NK-92 treated with Interleukin-12 subunit alpha and Interleukin-12 subunit beta, amount 100 ng/mL, for 24 hours (cell line): ENCODE data around the gene CMTM7.
"Not testable (repeated sequence)": the region's sequence is repeated elsewhere in the genome, so short reads cannot be mapped to it uniquely, and the experiment has no call there.

Experiments used
- DNase-seq: peaks from one replicate; lab custom pipeline; 2025; lab: John Stamatoyannopoulos, UW

CMTM7 gene

DNA sequence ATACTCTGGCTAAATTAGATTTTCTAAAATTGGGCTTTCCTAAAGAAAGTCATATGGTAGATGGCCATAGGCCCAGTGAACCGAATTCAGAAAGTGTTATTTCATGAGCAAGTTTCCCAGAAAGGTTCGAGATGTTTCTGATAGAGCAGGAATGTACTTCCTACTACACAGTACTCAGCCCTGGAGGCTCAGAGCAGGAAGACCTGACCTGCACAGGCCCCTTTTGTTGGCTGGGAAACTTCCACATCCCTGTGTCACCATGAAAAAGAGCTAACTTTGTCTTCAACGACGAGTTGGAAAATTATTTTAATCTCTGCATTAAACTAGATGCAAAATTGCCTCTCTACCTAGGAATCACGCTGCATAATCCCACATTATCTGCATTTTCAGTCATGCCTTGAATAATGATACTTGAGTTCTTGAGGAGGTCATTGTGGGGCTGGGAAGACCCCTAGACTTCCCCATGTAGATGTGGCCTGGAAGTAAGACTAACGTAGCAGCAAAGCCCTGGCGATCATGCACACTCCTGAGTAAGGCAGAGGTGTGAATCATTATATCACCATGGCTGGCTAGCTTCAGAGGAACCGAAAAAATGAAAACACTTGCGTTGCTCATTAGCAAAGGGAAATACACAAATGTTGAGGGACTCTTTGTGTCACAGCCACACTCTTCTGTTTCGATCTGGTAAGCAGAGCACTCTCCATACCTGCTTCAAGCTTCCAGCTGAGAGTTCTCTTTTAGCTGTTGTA lies 47.1 kb downstream of the CMTM7 start:
- DNase-seq, result no peak

DNA sequence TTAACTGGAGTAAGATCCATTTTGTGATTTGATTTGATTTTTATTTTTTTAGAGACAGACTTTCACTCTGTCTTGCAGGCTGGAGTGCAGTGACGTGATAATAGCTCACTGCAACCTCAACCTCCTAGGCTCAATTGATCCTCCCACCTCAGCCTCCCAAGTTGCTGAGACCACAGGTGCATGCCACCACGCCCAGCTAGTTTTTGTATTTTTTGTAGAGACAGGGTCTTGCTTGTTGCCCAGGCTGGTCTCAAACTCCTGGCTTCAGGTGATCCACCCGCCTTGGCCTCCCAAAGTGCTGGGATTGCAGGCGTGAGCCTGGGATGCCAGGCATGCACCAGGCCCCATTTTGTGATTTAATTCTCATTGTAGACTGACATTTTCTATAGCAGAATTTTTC lies 47.8 kb downstream of the CMTM7 start:
- DNase-seq, result not testable (repeated sequence)

DNA sequence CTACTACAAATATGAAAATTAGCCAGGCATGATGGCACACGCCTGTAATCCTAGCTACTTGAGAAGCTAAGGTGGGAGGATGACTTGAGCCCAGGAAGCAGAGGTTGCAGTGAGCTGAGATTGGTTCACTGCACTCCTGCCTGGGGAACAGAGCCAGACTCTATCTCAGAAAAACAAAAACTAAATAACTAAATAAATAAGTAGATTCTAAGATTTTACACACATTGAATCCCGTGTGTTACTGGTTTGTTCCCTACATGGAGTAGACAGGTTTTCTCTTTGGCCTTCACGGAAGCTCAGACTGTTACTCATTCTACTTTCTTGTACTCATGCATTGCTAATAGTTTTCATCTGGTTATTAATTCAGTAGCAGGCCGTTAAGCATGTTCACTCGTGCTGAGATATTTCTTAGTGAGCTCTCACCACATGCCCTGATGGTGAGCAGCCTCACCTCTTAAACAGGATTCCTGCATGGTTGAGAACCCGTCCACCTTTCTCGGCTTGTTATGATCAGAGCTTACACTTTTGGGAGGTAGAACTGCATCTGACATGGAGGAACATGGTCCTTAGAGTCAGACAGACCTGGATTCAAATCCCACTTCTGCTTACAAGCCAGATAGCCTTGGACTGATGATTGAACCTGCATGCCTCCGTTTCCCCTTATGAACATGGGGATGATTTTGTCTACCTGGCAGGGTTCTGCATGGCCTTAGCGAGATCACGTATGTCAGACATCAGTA lies 49.1 kb downstream of the CMTM7 start:
- DNase-seq, result no peak

DNA sequence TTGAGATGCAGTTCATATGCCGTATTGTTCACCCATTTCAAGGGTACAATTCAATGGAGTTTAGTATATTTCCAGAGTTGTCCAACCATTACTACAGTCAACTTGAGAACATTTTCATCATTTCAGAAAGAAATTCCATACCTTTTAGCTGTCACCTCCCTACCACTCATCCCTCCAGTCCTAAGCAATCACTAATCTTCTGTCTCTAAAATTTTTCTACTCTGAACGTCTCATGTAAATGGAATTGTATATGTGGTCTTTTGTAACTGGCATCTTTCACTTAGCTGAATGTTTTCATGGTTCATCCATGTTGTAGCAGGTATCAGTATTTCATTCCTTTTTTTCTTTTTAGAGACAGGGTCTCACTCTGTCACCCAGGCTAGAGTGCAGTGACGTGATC lies 51.1 kb downstream of the CMTM7 start:
- no peak for DNase-seq

DNA sequence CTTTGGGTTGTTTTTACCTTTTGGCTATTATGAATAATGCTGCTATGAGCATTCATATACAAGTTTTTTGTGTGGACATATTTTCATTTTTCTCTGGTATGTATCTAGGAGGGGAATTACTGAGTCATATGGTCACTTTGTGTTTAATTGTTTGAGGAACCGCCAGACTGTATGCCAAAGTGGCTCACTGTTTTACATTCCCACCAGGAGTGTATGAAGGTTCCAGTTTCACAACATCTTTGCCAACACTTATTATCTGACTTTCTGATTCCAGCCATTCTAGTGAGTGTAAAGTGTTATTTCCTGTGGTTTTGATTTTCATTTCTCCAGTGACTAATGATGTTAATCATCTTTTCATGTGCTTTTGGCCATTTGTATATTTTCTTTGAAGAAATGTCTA lies 51.8 kb downstream of the CMTM7 start:
- no peak for DNase-seq

DNA sequence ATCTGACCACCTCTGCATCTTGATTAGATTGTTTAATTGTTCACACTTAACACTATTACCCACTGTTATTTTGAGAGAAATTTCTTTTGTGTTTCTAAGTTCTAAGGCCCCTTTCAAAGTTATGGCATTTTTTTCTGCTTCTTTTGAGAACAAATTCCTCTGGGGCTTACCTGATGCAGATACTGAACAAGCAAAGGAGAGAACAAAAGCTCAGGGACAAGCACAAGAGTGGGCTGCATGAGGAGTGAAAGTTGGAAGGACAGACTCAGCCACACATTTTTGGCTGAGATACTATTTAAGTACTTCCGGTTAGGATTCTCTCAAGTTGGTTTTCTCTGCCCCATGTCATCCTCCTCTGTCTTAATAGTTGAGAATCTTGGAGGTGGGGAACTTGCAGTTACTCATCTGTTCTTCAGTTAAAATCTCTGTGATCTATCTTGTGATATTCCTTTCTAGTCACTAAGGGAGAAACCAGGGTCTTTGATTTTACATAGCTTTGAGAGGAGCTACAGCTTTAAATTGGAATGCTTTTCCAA lies 56.3 kb downstream of the CMTM7 start:
- no peak for DNase-seq

DNA sequence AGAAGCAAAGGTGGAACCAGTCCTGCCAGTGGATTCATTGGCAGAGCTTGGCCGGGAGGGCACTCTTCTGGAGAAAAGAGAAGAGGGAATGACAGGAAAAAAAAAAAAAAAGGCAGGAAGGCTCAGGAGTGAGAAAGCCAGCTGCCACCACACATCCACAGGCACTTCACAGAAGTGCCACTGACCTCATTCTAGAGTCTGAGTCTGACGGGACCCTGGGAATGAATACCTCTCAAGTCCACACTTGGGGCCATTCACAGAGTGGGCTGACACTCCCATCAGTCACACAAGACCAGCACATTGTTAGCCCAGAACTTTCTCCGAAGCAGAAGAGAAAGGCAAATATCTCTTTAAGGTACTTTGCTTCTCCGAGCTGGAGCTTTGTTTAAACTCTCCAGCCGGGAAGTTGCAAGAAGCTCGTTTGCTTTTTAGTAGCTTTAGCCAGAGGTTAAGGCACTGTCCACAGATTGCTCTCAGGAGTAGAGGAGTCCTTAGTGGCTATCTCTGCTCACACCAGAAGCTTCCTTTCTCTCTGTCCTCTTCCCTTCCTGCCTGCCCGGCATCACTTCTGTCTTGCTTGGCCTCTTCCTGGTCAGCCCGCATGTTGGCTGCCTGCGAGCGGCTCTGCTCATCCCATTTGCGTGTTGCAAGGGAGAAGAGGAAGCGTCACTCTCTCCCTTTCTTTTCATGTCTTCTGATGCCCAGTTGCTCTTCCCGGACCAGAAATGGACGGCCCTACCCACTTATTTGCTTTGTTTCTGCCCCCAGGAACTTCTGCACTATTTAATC lies 57.2 kb downstream of the CMTM7 start:
- no peak for DNase-seq

DNA sequence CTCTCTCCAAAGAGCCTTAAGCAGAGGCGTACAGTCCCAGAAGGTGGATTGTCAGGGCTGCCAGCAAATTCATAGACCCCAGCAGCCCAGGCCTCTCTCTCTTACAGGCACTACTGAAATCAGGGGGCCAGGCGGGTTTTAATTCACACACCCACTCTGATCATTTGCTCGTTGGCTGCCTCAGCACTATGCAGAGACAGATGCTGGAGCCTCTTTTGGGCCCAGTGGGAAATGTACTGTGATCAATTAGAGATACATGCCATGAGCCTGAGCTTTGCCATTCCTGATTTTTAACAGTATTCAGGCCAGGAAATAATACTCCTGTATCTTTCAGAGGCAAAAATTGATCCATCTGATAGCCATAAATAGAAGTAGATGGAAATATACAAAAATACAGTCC lies 58.0 kb downstream of the CMTM7 start:
- no peak for DNase-seq

DNA sequence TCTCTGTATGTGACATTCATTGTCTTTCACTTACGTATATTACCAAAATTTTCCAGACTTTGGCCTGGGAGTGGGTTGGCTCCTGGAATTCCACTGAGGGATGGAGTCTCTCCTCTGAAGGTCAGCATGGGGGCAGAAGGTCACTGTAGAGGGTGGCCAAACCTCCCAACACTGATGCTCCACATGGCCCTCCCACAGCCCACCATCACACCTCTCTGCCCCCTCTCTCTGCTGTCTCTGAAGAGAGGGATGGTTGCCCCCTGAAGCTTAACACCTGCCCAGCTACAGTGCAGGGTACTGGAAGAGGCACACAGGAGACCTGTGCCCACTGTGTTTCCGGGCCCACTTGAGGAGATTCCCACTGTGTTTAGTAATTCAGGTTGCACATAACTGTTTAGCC lies 58.8 kb downstream of the CMTM7 start:
- no peak for DNase-seq

DNA sequence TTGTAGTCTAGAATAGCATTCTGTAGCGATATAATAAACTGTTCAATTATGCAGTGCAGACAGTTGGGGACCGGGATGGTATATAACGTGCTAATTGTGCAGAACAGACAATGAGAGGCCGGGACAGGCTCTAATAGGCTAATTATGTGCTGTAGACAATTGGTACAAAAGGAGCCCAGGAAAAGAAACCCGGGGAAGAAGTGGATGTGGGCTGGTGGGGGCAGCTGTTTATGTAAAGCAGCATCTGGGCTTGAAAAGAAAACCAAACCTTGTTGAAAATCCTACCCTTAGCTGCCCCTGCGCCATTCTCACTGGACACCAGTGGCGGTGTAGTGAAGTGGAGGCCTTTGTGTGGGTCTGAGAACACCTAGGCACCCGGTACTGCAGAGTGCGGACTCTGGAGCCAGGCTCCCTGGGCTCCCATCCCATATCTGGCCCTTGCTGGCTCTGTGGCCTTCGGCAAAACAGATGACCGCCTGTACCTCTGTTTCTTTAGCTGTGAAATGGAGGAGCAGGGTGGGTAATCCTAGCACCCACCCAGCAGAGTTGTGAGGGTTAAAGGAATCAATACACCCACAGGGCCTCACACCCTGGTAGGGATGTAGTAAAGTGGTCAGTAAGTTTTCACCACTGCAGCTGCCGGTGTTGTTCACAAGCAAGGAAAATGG lies 59.5 kb downstream of the CMTM7 start:
- no peak for DNase-seq

DNA sequence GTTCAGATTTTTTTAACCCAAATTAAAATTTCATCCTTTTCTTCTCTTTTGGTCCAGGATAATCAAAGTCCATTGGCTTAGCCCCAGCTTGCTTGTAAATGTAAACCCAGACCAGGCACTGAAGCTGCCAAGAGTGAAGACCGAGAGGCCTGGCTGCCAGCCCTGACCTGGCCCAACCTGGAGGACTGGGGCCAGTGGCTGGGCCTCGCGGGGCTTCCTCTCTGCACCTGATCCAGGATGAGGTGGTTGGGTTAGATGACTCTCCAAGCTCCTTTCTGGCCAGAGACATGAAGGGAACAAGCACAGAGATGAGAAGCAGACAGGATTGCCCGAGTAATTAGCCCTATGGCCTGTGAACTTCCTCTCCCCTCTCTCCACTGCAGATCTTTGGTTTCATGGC lies 60.4 kb downstream of the CMTM7 start:
- DNase-seq, result no peak

DNA sequence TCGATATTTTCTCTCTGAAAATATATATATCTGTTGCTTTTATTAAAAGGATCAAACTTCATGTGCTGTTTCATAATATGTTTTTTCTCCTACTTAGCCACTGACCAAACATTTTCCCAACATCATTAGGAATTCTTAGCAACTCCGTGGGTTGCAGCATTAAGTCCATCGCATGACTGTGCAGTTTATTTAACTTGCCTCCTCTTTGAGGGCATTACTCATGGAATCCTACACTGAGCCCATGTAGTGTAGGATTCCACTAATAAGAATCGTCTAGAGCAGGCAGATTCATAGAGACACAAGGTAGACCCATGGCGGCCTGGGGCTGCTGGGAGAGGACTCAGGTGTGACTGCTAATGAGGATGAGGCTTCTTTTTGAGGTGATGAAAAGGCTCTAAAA lies 61.7 kb downstream of the CMTM7 start:
- DNase-seq, result no peak

DNA sequence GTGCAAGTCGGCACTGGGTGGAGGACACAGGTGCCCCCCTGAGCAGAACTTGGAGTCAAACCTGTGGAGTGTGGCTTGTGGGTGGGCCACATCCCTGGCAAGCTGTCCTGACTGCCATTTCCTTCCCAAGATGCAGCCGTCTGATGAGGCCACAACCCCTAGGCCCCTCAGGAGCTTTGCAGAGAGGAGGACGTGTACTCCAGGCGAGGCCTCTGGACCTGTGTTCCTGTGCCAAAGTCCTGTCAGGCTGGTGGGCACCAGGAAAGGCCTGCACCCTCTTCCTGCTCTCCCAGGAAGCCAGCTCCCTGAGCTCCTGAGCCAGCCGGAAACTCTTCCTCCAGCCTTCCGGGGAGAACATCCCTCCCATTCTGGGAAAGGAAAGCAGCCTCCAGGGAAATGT lies 62.5 kb downstream of the CMTM7 start:
- no peak for DNase-seq

DNA sequence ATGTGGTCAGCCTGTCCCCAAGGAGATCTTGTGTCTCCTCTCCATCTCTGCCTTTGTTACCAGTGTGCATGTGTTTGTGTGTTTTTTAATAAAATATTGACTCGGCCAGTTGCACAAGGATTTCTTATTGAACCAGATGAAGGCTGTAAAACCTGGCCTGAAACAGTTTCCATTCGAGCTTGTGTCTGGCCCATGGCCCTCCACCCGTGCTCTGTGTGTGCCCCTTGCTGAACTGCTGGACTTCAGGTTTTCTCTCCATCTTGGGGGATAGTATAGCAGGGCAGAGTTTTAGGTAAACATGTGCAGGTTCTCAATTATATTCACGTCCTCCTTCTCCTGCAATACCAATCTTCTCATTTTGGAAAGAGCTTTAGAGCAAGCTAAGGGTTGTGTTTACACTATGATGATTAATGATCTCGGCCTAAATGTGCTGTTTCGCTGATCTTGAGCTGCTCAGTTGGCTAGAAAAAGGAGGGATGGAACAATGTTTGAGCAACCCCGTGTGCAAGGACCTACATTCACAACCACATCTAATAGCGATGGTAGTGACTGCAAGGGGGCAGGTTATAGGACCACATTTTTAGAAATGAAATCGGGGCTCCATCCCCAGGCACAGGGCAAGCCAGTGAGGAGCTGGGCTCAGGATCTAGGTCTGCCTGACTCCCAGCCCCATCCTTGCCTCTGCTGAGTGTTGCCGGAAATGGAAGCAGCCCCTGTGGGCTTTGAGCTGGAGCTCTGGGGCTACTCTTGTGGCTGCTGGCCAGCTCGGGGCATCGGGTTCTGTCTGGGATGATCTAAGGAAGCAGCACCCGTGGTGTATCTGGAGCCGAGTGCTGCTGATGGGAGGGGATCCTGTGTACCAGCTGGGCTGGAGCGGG lies 63.3 kb downstream of the CMTM7 start:
- no peak for DNase-seq

DNA sequence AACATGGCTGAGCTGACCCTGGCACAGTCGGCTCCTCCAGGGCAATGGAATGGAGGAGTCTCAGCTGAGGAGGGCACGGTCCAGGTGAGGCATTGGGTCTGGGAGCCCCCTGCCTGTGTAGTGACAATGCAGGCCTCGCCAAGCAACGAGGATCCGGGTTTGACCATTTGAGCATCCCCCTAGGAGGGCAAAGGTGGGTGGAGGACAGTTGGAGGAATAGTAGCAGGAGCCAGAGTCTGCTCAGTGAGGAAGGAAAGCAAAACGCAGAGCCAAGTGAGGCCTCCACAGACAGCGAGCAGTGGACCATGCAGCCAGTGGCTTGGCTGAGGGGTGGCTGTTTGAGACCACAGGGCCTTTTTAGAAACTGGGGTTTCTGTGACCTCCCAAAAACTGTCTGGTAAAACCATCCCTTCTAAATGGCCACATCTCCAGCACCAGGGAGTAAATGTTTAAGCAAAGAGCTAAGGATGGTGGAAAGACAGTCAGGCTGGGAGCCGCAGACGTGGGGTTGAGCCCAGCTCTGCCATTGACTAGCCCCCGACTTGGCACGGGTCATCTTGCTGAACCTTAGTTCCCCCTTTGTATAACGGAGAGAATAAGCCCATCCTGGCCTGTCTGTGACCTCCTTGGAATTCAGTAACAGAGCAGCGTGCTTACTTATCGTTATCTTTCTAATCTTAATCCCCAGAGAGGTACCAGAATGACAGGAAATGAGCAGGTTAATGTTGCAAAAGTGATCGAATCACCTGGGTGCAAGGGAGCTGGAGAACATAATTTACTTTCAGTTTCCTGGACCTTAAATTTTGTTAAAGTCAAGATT lies 64.2 kb downstream of the CMTM7 start:
- DNase-seq, result no peak

DNA sequence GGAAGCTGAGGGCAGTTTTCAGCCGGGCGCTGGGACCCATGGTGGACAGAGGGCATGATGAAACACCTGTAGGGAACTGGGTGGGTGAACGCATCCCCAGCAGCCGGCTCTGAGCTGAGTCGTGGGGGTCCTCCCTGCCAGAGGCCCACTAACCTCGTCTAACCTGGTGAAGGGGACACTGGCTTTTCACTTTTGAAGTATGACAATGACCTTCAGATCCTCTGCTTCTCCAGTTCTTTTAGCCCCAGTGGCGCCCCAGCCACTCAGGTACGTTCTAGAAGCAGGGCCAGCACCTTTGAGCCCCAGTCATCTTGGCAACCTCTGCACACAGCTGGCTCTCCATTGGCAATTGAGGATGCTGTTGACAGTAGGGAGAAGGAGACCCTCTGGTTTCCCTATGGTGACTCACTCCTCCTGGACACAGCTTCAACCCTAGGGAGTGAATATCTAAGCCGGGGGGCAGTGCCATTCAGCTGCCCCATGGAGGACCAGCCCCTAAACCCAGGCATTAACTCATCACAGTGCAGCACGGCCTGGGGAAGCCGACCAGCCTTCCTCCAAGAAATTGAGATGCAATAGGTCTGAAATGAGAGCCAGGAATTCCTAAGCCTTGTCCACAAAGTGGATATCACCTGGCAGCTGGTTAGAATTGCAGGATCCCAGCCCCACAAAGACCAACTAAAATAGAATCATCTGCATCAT lies 64.9 kb downstream of the CMTM7 start:
- no peak for DNase-seq

DNA sequence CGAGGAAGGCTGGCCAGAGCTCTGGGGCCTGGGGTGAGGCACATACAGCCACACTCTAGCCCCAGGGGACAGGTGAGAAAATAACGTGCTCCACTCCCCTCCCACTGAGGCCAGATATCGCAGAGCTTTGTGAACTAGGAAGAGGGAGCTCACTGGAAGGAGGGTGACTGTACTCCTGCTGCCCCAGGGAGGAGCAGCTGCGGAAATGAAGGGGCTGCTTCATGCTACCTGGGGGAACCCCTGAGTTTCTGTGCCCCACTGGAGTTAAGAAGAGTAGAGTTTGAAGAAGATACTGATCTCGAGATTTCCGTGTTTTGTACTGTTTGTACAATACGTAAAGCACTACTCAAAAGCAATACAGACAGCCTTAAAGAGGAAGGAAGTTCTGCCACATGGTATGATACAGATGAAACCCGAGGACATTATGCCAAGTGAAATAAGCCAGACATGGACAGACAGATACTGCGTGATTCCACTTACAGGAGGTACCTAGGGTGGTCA lies 66.4 kb downstream of the CMTM7 start:
- DNase-seq, result no peak

DNA sequence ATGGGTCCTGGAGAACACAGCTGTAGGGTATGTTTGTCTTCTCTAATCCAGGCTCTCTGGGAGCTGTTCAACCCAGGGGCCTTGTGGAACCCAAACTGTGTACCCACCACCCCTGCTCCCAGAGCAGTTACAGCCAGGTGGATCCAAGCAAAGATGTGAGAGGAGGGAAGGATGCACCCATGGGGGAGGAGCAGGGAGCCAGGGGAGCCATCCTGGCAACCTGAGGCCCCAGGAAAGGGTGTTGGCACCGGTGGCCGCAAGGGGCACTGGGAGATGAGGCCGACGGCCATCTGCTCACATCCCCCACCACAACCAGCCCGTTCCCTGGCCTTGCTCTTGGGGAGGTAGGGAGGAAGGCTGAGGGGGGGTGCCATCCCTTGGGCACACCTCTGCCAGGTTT lies 67.8 kb downstream of the CMTM7 start:
- no peak for DNase-seq

DNA sequence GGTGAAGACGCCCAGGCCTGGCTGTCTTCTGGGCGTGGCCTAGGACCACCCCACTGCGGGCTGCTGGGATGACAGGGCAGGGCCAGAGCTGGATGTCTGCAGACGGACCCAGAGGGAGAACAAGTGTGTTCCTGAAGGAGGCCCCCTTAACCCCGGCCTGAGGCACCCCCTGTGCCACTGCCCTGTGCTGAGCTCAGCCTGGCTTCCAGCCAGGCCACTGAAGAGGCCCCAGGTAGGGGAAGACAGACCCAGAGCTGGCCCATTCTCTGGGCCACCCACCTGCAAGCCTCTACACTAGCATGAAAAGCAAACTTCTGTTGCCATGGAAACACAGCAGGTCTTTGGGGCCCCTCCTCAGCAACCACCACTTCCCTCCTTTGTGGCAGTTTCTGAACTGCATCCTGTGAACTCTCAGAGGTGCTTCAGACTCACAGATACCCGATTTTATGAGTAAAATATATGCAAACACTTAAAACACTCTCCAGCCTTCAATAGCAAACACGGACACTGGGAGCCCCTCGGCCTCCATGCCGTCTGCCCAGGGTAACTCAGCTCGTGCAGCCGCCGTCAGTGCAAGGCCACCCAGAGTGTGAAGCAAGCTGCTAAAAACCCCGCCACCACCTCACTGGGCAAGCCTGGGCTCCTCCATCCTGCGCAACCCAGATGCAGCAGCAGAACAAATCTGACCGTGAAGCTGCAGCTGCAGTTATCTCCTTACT lies 68.5 kb downstream of the CMTM7 start:
- peak; percentile 45 for DNase-seq
